HEK293 (cell line): ENCODE measurements around the gene SYT14.

Experiments used
- ELK4 ChIP-seq: IDR thresholded peaks from 2 replicates; pipeline ENCODE4 v1.6.1; 2011; ENCODE audit warnings: mild to moderate bottlenecking, low read depth, low read length, borderline replicate concordance
- HOXD13 ChIP-seq: sonication (generic); formaldehyde crosslinking; IDR thresholded peaks from 2 replicates; pipeline ENCODE4 v1.8.0; 2022; ENCODE audit warnings: missing genetic modification reagents, borderline replicate concordance
- KLF7 ChIP-seq: fragments of 450-650 bp; formaldehyde crosslinking; IDR thresholded peaks from 2 replicates; pipeline ENCODE4 v1.5.1; 2016; ENCODE audit warnings: missing biosample characterization, missing genetic modification characterization, borderline replicate concordance
- OVOL3 ChIP-seq: fragments of 450-650 bp; formaldehyde crosslinking; IDR thresholded peaks from 2 replicates; pipeline ENCODE4 v1.5.1; 2016; ENCODE audit warnings: missing biosample characterization, missing genetic modification characterization
- PATZ1 ChIP-seq: fragments of 450-650 bp; formaldehyde crosslinking; IDR thresholded peaks from 2 replicates; pipeline ENCODE4 v1.5.1; 2016; ENCODE audit warnings: missing biosample characterization, missing genetic modification characterization
- SP2 ChIP-seq: fragments of 450-650 bp; formaldehyde crosslinking; IDR thresholded peaks from 2 replicates; pipeline ENCODE4 v1.5.1; 2016; ENCODE audit warnings: missing biosample characterization, missing genetic modification characterization
- SP7 ChIP-seq: fragments of 450-650 bp; formaldehyde crosslinking; IDR thresholded peaks from 2 replicates; pipeline ENCODE4 v1.5.1; 2016; ENCODE audit warnings: missing biosample characterization, missing genetic modification characterization
- ZBTB20 ChIP-seq: fragments of 450-650 bp; formaldehyde crosslinking; IDR thresholded peaks from 2 replicates; pipeline ENCODE4 v1.5.1; 2016; ENCODE audit warnings: missing biosample characterization, missing genetic modification characterization
- ZNF132 ChIP-seq: fragments of 450-650 bp; formaldehyde crosslinking; IDR thresholded peaks from 2 replicates; pipeline ENCODE4 v1.5.1; 2017; ENCODE audit warnings: missing biosample characterization, missing genetic modification characterization, borderline replicate concordance
- ZNF133 ChIP-seq: fragments of 450-650 bp; formaldehyde crosslinking; IDR thresholded peaks from 2 replicates; pipeline ENCODE4 v1.5.1; 2016; ENCODE audit warnings: missing biosample characterization, missing genetic modification characterization
- ZNF138 ChIP-seq: fragments of 450-650 bp; formaldehyde crosslinking; IDR thresholded peaks from 2 replicates; pipeline ENCODE4 v1.5.1; 2016; ENCODE audit warnings: missing biosample characterization, missing genetic modification characterization, borderline replicate concordance
- ZNF155 ChIP-seq: fragments of 450-650 bp; formaldehyde crosslinking; IDR thresholded peaks from 2 replicates; pipeline ENCODE4 v1.5.1; 2016; ENCODE audit warnings: missing biosample characterization, missing genetic modification characterization
- ZNF169 ChIP-seq: fragments of 450-650 bp; formaldehyde crosslinking; IDR thresholded peaks from 2 replicates; pipeline ENCODE4 v1.5.1; 2016; ENCODE audit warnings: missing biosample characterization, missing genetic modification characterization
- ZNF24 ChIP-seq: fragments of 450-650 bp; formaldehyde crosslinking; IDR thresholded peaks from 2 replicates; pipeline ENCODE4 v1.5.1; 2016; ENCODE audit warnings: missing biosample characterization, missing genetic modification characterization
- ZNF248 ChIP-seq: fragments of 450-650 bp; formaldehyde crosslinking; IDR thresholded peaks from 2 replicates; pipeline ENCODE4 v1.5.1; 2017; ENCODE audit warnings: missing biosample characterization, missing genetic modification characterization
- ZNF266 ChIP-seq: fragments of 450-650 bp; formaldehyde crosslinking; IDR thresholded peaks from 2 replicates; pipeline ENCODE4 v1.5.1; 2016; ENCODE audit warnings: missing biosample characterization, missing genetic modification characterization, low read depth
- ZNF354C ChIP-seq: fragments of 450-650 bp; formaldehyde crosslinking; IDR thresholded peaks from 2 replicates; pipeline ENCODE4 v1.5.1; 2016; ENCODE audit warnings: missing biosample characterization, missing genetic modification characterization, low read depth, borderline replicate concordance
- ZNF362 ChIP-seq: fragments of 450-650 bp; formaldehyde crosslinking; IDR thresholded peaks from 2 replicates; pipeline ENCODE4 v1.5.1; 2016; ENCODE audit warnings: missing biosample characterization, missing genetic modification characterization
- ZNF37A ChIP-seq: fragments of 450-650 bp; IDR thresholded peaks from 2 replicates; pipeline ENCODE4 v1.5.1; 2018; ENCODE audit warnings: missing biosample characterization, missing genetic modification characterization
- ZNF394 ChIP-seq: fragments of 450-650 bp; formaldehyde crosslinking; IDR thresholded peaks from 2 replicates; pipeline ENCODE4 v1.5.1; 2016; ENCODE audit warnings: missing biosample characterization, missing genetic modification characterization, mild to moderate bottlenecking, moderate library complexity, borderline replicate concordance
- ZNF449 ChIP-seq: fragments of 450-650 bp; formaldehyde crosslinking; IDR thresholded peaks from 2 replicates; pipeline ENCODE4 v1.5.1; 2017; ENCODE audit warnings: missing biosample characterization, mild to moderate bottlenecking, missing genetic modification characterization, moderate library complexity
- ZNF501 ChIP-seq: fragments of 450-650 bp; formaldehyde crosslinking; IDR thresholded peaks from 2 replicates; pipeline ENCODE4 v1.5.1; 2016; ENCODE audit warnings: missing biosample characterization, missing genetic modification characterization
- ZNF530 ChIP-seq: fragments of 450-650 bp; formaldehyde crosslinking; IDR thresholded peaks from 2 replicates; pipeline ENCODE4 v1.5.1; 2016; ENCODE audit warnings: low read depth, missing biosample characterization, missing genetic modification characterization
- ZNF558 ChIP-seq: fragments of 450-650 bp; formaldehyde crosslinking; IDR thresholded peaks from 2 replicates; pipeline ENCODE4 v1.5.1; 2016; ENCODE audit warnings: missing biosample characterization, missing genetic modification characterization
- ZNF561 ChIP-seq: fragments of 450-650 bp; IDR thresholded peaks from 2 replicates; pipeline ENCODE4 v1.5.1; 2018; ENCODE audit warnings: missing biosample characterization, missing genetic modification characterization, borderline replicate concordance
- ZNF660 ChIP-seq: fragments of 450-650 bp; IDR thresholded peaks from 2 replicates; pipeline ENCODE4 v1.5.1; 2018; ENCODE audit warnings: missing biosample characterization, mild to moderate bottlenecking, missing genetic modification characterization
- ZNF670 ChIP-seq: fragments of 450-650 bp; formaldehyde crosslinking; IDR thresholded peaks from 2 replicates; pipeline ENCODE4 v1.5.1; 2016; ENCODE audit warnings: missing biosample characterization, missing genetic modification characterization, low read depth
- ZNF785 ChIP-seq: fragments of 450-650 bp; formaldehyde crosslinking; IDR thresholded peaks from 2 replicates; pipeline ENCODE4 v1.5.1; 2016; ENCODE audit warnings: missing biosample characterization, missing genetic modification characterization
- ZNF830 ChIP-seq: fragments of 450-650 bp; IDR thresholded peaks from 2 replicates; pipeline ENCODE4 v1.5.0; 2018; ENCODE audit warnings: missing biosample characterization, missing genetic modification characterization, low read depth, mild to moderate bottlenecking, moderate library complexity
- TF ChIP-seq, protein P1 (sequence below): fragments of 450-650 bp; formaldehyde crosslinking; IDR thresholded peaks from 2 replicates; pipeline ENCODE4 v1.5.1; 2016; ENCODE audit warnings: missing biosample characterization, missing genetic modification characterization
- TF ChIP-seq, protein P2 (sequence below): fragments of 450-650 bp; formaldehyde crosslinking; IDR thresholded peaks from 2 replicates; pipeline ENCODE4 v1.5.1; 2017; ENCODE audit warnings: missing biosample characterization, missing genetic modification characterization

SYT14 gene

GRCh38 chr1:210151052-210151672, 213.1 kb downstream of the SYT14 start (continued):
- no peak for TF ChIP-seq ZNF670 (tag by site-specific recombination)
- no peak for TF ChIP-seq ZNF362 (tag by site-specific recombination)
- TF ChIP-seq ZNF354C = no peak
- TF ChIP-seq, protein P1, sequence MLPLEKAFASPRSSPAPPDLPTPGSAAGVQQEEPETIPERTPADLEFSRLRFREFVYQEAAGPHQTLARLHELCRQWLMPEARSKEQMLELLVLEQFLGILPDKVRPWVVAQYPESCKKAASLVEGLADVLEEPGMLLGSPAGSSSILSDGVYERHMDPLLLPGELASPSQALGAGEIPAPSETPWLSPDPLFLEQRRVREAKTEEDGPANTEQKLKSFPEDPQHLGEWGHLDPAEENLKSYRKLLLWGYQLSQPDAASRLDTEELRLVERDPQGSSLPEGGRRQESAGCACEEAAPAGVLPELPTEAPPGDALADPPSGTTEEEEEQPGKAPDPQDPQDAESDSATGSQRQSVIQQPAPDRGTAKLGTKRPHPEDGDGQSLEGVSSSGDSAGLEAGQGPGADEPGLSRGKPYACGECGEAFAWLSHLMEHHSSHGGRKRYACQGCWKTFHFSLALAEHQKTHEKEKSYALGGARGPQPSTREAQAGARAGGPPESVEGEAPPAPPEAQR = no peak
- no peak for TF ChIP-seq ZNF138 (tag by site-specific recombination)
- TF ChIP-seq ZNF660 (tag by site-specific recombination) = no peak
- no peak for TF ChIP-seq ZNF24
- TF ChIP-seq ZNF169 (tag by site-specific recombination) = no peak
- TF ChIP-seq, protein P2, sequence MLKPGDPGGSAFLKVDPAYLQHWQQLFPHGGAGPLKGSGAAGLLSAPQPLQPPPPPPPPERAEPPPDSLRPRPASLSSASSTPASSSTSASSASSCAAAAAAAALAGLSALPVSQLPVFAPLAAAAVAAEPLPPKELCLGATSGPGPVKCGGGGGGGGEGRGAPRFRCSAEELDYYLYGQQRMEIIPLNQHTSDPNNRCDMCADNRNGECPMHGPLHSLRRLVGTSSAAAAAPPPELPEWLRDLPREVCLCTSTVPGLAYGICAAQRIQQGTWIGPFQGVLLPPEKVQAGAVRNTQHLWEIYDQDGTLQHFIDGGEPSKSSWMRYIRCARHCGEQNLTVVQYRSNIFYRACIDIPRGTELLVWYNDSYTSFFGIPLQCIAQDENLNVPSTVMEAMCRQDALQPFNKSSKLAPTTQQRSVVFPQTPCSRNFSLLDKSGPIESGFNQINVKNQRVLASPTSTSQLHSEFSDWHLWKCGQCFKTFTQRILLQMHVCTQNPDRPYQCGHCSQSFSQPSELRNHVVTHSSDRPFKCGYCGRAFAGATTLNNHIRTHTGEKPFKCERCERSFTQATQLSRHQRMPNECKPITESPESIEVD = no peak
- no peak for TF ChIP-seq ZNF830 (tag by site-specific recombination)
- TF ChIP-seq ZNF132 (tag by site-specific recombination) = no peak
- TF ChIP-seq HOXD13 = no peak
- no peak for TF ChIP-seq OVOL3 (tag by site-specific recombination)
- no peak for TF ChIP-seq ELK4
- no peak for TF ChIP-seq ZNF558 (tag by site-specific recombination)
- no peak for TF ChIP-seq ZNF37A (tag by site-specific recombination)
- TF ChIP-seq ZNF561 (tag by site-specific recombination) = no peak
- no peak for TF ChIP-seq ZNF133
- no peak for TF ChIP-seq ZBTB20 (tag by site-specific recombination)
- no peak for TF ChIP-seq ZNF266 (tag by site-specific recombination)
- no peak for TF ChIP-seq KLF7 (tag by site-specific recombination)
- peak; percentile 28; the same call in 1 of the 2 replicates for TF ChIP-seq ZNF394 (tag by site-specific recombination)
- TF ChIP-seq ZNF248 (tag by site-specific recombination) = no peak
- TF ChIP-seq PATZ1 (tag by site-specific recombination) = no peak
- no peak for TF ChIP-seq ZNF155 (tag by site-specific recombination)
- no peak for TF ChIP-seq SP2 (tag by site-specific recombination)
- TF ChIP-seq SP7 (tag by site-specific recombination) = peak; percentile 25; the same call in 1 of the 2 replicates
- no peak for TF ChIP-seq ZNF501 (tag by site-specific recombination)
- no peak for TF ChIP-seq ZNF449
- TF ChIP-seq ZNF530 (tag by site-specific recombination) = no peak
- TF ChIP-seq ZNF785 (tag by site-specific recombination) = no peak
